HEK293T (cell line): ENCODE measurements around the gene ZNF396.

ENCODE experiments used
- LEF1 ChIP-seq: fragments of 450-650 bp; IDR thresholded peaks from 2 replicates; pipeline ENCODE4 v1.6.1; 2017; ENCODE audit warnings: mild to moderate bottlenecking, borderline replicate concordance
- SP1 ChIP-seq: fragments of 450-650 bp; IDR thresholded peaks from 2 replicates; pipeline ENCODE4 v1.6.1; 2017

DNA sequence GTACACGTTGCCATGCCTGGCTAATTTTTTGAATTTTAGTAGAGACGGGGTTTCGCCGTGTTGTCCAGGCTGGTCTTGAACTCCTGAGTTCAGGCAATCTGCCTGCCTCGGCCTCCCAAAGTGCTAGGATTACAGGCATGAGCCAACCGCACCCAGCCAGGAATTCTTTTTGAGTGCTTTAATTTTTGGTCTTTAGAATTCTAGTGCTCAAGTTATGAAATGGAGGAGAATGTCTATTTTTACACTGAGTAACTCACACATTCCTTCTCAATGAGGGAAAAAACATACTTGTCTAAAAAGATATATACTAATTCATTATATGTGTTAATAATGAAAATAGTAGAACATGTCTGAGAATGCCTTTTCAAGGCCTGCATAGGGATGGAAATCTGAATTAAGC is 8.5 kb downstream of the ZNF396 start:
- TF ChIP-seq LEF1 (no peak), SP1 (no peak)
